Measurements from ENCODE around the gene MAP2K5.

The MAP2K5 gene

GRCh38 chr15:67828969-67829646, 286.6 kb downstream of the MAP2K5 start:
- no peak for DNase-seq

GRCh38 chr15:67829647-67830504, 287.4 kb downstream of the MAP2K5 start:
- no peak for DNase-seq

DNA sequence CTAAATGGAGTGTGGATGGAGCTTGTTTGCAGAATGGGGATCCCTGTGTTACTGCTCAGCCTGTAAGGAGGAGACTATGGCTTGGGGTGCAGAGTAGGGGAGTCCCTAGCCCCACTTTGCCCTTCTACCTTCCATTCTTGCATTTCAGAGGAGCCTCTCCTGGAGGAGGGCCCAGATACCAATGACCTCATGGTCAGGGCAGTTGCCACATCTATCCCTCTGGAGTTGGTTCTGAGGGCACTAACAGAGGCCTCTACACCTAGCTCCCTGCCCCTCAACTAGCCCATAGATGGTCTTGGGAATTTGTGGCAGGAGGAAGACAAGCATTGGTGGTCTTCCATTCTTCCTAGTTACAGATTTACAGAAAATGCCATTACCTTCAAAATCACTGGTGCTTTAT, 288.9 kb downstream of the MAP2K5 start:
- no peak for DNase-seq

GRCh38 chr15:67832031-67832551, 289.6 kb downstream of the MAP2K5 start:
- no peak for DNase-seq

GRCh38 chr15:67832897-67833709, 290.6 kb downstream of the MAP2K5 start:
- DNase-seq = no peak

DNA sequence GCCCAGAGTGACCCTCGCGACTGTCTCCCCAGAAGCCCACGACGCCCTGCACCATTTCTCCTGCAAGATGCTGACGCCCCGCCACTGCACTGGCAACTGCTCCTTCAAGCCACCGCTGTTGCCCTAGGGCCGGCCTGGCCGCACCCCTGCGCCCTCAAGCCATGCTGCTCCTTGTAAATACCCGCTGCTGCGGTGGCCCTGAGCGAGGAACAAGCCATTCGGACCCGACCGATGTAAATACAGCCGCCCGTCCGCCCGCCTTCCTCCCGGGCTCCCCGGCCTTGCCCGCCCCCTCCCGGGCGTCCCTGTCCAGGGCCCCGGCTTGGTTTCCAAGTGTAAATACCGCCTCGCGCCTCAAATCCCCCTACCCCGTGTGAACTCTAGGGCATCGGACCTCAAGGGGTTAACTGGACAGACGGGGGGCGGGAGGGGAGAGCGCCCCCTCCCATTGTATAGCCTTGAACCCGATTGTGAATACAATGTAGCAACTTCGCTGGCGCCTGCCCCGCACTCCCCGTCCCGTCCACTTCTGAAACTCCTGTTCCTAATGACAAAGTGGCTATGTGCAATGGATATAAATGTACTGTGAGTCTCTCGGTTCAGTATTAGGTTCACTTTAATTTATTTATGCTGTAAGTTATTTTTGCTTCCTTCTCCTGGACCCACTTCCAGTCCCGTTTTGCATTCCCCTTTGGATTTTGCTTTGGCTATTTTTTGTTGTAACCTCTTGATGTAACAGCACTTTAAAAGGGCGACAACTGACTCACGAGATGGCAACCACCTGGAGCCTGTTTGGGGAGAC, 291.4 kb downstream of the MAP2K5 start:
- no peak for DNase-seq

DNA sequence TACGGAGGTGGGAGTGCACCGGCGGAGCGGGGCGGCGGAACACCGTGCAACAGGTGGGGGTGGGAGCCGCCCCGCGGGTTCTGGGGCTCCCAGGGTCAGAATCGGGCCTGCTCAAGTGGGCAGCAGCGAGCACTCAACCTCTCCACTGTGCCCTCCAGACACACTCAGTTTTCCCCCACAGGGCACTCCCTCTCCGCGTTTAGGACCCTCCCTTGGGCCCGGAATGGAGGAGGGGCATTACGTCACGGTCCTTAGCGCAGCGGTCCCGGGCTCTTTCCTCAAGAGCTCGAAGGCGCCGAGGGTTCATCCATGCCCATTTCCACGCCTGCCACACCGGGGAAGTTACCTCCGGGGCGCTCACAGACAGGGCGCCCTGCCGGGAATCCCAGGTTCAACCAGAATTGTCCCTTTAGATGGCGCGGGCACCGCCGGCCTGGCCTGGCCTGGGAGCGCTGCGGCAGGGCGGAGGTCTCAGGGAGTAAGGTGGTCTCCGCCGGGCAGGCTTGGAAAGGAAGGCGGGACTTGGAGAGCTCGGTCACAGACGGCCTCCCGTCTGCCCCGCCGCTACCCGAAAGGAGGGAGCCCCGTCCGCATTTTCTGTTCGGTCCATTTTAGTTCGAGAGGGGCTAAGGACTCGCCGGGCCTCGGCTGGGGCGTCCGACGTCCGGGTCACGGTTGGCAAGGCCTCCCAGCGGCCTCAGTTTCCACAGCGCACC, 292.2 kb downstream of the MAP2K5 start:
- DNase-seq = no peak

- no peak for DNase-seq
Measured at GRCh38 chr15:67835297-67836133, 293.0 kb downstream of the MAP2K5 start.

DNA sequence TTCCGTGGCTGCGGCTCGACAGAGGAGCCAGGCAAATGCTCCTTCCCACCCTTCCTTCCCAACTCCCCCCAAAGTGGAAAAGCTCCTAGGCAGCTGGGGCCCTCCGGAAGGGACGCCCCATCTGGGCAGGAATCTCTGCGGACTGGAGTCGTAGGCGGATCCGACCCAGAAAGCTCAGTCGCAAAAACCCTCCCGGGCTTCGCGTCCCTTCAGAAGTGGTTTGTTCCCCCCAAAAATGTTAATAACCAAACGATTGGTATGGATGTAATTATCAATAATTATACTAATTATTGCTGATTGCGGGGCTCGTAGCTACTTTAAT, 293.6 kb downstream of the MAP2K5 start:
- DNase-seq = no peak

DNA sequence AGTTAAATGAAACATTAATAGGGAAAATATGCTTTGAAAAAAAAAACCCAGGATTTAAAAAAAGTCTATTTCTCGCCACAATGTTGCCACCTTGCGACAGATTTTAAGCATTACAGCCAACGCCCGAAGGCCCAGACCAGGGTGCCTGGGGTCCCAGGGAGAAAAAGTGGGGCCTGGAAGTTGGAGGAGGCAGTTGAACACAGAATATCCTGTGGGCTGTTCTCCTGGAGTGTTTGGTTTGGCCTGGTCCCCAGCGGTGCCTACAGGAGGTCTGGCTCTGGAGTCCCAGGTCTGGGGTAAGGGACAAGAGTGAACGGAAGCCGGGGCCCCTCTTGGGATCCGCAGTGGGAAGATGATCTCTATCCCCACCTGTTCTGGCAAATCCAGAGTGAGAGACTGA, 294.0 kb downstream of the MAP2K5 start:
- DNase-seq = no peak

- DNase-seq = no peak
Measured at GRCh38 chr15:67836955-67837354, 294.5 kb downstream of the MAP2K5 start.

DNA sequence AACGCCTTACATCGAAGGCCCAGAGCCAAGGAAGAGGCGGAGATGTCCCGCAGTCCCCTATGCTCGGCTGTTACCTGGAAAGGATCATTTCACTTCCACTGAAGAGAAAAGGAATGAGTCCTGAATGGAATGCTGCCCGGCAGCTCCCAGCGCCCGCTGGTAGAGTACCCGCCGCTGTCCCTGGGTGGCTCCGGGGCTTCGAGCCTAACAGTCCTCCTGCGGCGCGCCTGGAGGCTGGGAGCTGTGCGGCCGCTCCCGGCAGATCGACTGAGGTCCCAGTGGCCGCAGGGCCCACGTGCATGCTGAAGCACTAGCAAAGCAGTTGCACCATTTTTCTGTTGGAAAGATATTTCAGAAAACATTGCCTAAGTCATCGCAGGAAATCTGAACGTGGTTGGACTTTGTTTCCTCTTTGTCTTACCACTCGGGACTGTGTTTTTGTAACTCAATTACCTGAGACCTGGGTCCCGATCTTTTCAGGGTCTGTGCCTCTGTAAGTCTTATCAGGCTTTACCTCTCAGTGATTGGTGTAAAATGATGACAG, 296.4 kb downstream of the MAP2K5 start:
- DNase-seq = no peak

GRCh38 chr15:67839499-67839928, 297.0 kb downstream of the MAP2K5 start:
- peak; percentile 62 for DNase-seq

GRCh38 chr15:67839929-67840748, 297.6 kb downstream of the MAP2K5 start, which contains the start of gene RNU6-1:
Gene RNU6-1, minus strand, starts transcription at chr15:67840045.
- peak; percentile 90 for DNase-seq

- no peak for DNase-seq
Measured at GRCh38 chr15:67840749-67841512, 298.4 kb downstream of the MAP2K5 start.

- no peak for DNase-seq
Measured at GRCh38 chr15:67841513-67841762, 298.9 kb downstream of the MAP2K5 start.

DNA sequence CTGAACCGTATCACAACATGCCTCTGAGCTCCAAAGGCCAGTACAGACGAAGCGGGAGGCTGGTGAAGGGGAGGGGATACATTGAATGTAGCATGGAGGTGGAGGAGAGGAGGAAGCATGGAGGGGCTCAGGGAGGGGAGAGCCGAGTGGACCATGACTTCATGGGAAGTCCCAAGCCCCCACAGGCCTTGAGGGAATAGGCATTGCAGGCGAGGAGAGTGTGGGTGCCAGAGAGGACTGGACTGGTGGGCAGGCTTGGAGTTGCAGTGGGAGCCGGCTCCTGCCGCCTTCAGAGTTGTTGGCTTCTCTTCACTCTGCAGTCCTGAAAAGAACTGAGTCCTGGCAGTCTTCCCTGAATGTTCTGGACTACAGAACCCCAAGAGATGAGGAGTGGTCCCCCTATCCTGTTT, 300.6 kb downstream of the MAP2K5 start:
- DNase-seq = no peak

GRCh38 chr15:67843571-67844387, 301.3 kb downstream of the MAP2K5 start:
- no peak for DNase-seq
